Measurements from ENCODE around the gene NECAB2. TPM values are rescaled to one million over a fixed set of nuclear protein-coding genes. Genes with fewer than 3 reads are reported as not detected.

The NECAB2 gene
- polyA plus RNA-seq, 2 of the 4 experiments (the other 2 are of a cell fraction) = 1.1 to 1.4 TPM

DNA sequence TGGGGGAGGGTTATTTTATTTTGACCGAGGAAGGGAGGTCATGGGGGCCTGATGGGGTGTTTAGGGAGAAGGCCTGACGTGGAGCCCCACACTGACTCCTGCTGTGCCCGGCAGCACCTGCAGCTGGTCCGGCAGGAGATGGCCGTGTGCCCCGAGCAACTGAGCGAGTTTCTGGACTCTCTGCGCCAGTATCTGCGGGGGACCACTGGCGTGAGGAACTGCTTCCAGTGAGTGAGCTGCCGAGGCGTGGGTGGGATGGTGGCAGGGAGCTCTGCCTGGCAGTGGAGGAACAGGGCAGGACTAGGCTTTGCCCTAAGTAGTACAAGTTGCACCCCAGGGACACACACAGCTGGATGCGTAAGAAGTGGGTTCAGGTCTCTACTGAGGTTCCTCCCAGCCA, 30.0 kb downstream of the NECAB2 start:
- H3K9me3 ChIP-seq = no peaks in the 10 kb centered on the region
- WGBS (ENCODE audit: missing lambda C conversion rate) = 89% methylated on average over 9 of the region's 13 CpGs
- ATAC-seq (no peak), DNase-seq (ENCODE audit: low read depth in 1 of 2, low spot score in 1 of 2) (no peak), FAIRE-seq (no peak)
- H3K4me2 ChIP-seq = no peak overlapping the region
- POLR2A ChIA-PET = no interaction called here
- H3K4me1 ChIP-seq = peaks cover 11% of the 10 kb centered on the region
- H3K27ac ChIP-seq = no peak overlapping the region
- H3K4me3 ChIP-seq = no peak overlapping the region
- CTCF ChIA-PET = interaction anchor here (0.9 to 1.9 kb wide), 5 partner anchors 12 to 64 kb away, joined by 3 to 4 read pairs (median 4); no protein-coding TSS in a partner anchor
- TF ChIP-seq NR3C1 (IDR thresholded peaks at IDR 0.05) = no peak
- no peak for TF ChIP-seq ESRRA (IDR thresholded peaks at IDR 0.05; ENCODE audit: borderline replicate concordance, low read length)
- TF ChIP-seq, protein P1, sequence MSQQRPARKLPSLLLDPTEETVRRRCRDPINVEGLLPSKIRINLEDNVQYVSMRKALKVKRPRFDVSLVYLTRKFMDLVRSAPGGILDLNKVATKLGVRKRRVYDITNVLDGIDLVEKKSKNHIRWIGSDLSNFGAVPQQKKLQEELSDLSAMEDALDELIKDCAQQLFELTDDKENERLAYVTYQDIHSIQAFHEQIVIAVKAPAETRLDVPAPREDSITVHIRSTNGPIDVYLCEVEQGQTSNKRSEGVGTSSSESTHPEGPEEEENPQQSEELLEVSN (IDR thresholded peaks at IDR 0.05; ENCODE audit: borderline replicate concordance, low read depth) = no peak
- TF ChIP-seq, protein P2, sequence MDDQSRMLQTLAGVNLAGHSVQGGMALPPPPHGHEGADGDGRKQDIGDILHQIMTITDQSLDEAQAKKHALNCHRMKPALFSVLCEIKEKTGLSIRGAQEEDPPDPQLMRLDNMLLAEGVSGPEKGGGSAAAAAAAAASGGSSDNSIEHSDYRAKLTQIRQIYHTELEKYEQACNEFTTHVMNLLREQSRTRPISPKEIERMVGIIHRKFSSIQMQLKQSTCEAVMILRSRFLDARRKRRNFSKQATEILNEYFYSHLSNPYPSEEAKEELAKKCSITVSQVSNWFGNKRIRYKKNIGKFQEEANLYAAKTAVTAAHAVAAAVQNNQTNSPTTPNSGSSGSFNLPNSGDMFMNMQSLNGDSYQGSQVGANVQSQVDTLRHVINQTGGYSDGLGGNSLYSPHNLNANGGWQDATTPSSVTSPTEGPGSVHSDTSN (IDR thresholded peaks at IDR 0.05) = no peak
- TF ChIP-seq TFCP2L1 (CRISPR knock-in tag; IDR thresholded peaks at IDR 0.05) = no peak
- TF ChIP-seq RNF2 (IDR thresholded peaks at IDR 0.05; ENCODE audit: borderline replicate concordance, low read depth) = no peak
- TF ChIP-seq, protein P3, sequence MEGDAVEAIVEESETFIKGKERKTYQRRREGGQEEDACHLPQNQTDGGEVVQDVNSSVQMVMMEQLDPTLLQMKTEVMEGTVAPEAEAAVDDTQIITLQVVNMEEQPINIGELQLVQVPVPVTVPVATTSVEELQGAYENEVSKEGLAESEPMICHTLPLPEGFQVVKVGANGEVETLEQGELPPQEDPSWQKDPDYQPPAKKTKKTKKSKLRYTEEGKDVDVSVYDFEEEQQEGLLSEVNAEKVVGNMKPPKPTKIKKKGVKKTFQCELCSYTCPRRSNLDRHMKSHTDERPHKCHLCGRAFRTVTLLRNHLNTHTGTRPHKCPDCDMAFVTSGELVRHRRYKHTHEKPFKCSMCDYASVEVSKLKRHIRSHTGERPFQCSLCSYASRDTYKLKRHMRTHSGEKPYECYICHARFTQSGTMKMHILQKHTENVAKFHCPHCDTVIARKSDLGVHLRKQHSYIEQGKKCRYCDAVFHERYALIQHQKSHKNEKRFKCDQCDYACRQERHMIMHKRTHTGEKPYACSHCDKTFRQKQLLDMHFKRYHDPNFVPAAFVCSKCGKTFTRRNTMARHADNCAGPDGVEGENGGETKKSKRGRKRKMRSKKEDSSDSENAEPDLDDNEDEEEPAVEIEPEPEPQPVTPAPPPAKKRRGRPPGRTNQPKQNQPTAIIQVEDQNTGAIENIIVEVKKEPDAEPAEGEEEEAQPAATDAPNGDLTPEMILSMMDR (IDR thresholded peaks at IDR 0.05) = no peak
- no peak for TF ChIP-seq HDAC2 (IDR thresholded peaks at IDR 0.05)

DNA sequence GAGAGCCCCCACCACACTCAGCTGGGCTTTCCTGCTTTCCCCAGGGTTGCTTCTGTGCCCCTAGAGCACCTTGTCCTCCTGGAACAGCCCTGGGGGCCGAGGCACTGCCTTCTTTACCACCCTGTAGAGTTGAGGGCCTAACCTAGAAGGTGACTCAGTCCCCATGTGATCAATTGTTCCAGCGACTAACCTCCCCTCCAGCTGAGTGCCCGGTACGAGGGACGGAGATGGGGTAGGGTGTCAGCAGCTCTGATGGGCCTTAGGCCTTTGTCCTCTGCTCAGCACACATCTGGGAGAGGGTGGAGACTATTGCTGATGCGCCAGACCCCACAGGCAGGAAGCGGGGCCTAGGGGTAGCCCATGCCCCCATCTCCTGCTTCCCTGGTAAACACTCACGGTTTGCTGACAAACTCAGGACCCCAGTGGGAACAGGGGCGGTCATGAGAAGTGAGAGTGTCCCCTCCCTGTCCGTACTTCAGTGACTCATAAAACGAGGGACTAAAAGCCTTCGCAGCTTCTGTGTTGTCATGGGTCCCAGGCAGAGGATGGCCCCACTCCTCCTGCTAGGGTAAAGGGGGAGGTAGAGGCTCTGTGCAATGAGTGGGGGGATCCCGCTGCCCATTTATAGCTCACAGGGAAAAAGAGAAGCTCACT, 33.1 kb downstream of the NECAB2 start:
- H3K4me3 ChIP-seq = no peak overlapping the region
- FAIRE-seq = no peak

DNA sequence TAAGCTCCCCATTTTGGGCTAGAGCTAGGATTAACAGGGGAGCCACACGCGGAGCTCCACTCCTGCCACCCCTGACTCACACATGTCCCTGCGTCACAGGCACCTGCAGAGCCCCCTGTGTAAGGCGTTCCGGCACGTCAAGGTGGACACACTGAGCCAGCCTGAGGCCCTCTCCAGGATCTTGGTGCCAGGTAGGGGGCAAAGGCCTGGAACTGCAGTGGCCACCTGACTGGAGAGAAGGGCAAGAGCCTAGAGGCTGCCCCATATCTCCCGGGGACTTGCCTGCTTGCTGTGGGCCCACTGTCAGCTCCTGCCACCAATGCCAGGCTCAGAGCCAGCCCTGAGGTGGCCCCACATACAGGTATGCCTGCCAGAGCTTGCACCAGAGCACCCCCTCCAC, 33.7 kb downstream of the NECAB2 start:
- ATAC-seq (no peak), DNase-seq (ENCODE audit: low read depth in 1 of 2, low spot score in 1 of 2) (no peak), FAIRE-seq (no peak)
- no peaks in the 10 kb centered on the region for H3K4me1 ChIP-seq
- no peak overlapping the region for H3K4me2 ChIP-seq
- TF ChIP-seq, protein P4, sequence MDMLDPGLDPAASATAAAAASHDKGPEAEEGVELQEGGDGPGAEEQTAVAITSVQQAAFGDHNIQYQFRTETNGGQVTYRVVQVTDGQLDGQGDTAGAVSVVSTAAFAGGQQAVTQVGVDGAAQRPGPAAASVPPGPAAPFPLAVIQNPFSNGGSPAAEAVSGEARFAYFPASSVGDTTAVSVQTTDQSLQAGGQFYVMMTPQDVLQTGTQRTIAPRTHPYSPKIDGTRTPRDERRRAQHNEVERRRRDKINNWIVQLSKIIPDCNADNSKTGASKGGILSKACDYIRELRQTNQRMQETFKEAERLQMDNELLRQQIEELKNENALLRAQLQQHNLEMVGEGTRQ (IDR thresholded peaks at IDR 0.05) = no peak
- TF ChIP-seq RARB (CRISPR knock-in tag; IDR thresholded peaks at IDR 0.05) (no peak), ZC3H11A (IDR thresholded peaks at IDR 0.05) (no peak), HOXB5 (CRISPR knock-in tag; IDR thresholded peaks at IDR 0.05) (no peak), JUN (IDR thresholded peaks at IDR 0.05) (no peak), EHMT2 (IDR thresholded peaks at IDR 0.05; ENCODE audit: low read depth) (no peak), ZNF302 (CRISPR knock-in tag; IDR thresholded peaks at IDR 0.05) (no peak), PHF8 (IDR thresholded peaks at IDR 0.05; ENCODE audit: borderline replicate concordance, low read depth) (no peak), CHD4 (IDR thresholded peaks at IDR 0.05; ENCODE audit: borderline replicate concordance) (no peak)
- TF ChIP-seq, protein P2 (IDR thresholded peaks at IDR 0.05) = no peak
- TF ChIP-seq, protein P5, sequence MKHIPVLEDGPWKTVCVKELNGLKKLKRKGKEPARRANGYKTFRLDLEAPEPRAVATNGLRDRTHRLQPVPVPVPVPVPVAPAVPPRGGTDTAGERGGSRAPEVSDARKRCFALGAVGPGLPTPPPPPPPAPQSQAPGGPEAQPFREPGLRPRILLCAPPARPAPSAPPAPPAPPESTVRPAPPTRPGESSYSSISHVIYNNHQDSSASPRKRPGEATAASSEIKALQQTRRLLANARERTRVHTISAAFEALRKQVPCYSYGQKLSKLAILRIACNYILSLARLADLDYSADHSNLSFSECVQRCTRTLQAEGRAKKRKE (CRISPR knock-in tag; IDR thresholded peaks at IDR 0.05; ENCODE audit: low read depth) = no peak
- TF ChIP-seq, protein P6, sequence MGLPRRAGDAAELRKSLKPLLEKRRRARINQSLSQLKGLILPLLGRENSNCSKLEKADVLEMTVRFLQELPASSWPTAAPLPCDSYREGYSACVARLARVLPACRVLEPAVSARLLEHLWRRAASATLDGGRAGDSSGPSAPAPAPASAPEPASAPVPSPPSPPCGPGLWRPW (IDR thresholded peaks at IDR 0.05) = no peak
- TF ChIP-seq, protein P7, sequence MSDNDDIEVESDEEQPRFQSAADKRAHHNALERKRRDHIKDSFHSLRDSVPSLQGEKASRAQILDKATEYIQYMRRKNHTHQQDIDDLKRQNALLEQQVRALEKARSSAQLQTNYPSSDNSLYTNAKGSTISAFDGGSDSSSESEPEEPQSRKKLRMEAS (IDR thresholded peaks at IDR 0.05) = no peak
- H3K4me3 ChIP-seq = no peak overlapping the region
- 88% methylated on average over 6 of the region's 7 CpGs for WGBS (ENCODE audit: missing lambda C conversion rate)
- POLR2A ChIA-PET = no interaction called here
- CTCF ChIA-PET = interaction anchor here (1.1 to 1.9 kb wide), 5 partner anchors 10 to 483 kb away, joined by 3 to 8 read pairs (median 6); no protein-coding TSS in a partner anchor
- H3K27ac ChIP-seq = no peak overlapping the region
- no peaks in the 10 kb centered on the region for H3K9me3 ChIP-seq

More for the DNA sequence above, 33.1 kb downstream of the NECAB2 start:
- DNase-seq (ENCODE audit: low read depth in 1 of 2, low spot score in 1 of 2) = no peak
- Histone ChIP-seq H3K4me1 (no peaks in the 10 kb centered on the region), H3K4me2 (no peak overlapping the region), H3K9me3 (no peaks in the 10 kb centered on the region), H3K27ac (no peak overlapping the region)
- ATAC-seq = no peak
- WGBS (ENCODE audit: missing lambda C conversion rate) = 78% methylated on average over 13 of the region's 13 CpGs
- ChIA-PET CTCF (interaction anchor here (1.5 to 1.9 kb wide), 5 partner anchors 10 to 56 kb away, joined by 3 to 8 read pairs (median 5); no protein-coding TSS in a partner anchor), POLR2A (no interaction called here)
- TF ChIP-seq, protein P8, sequence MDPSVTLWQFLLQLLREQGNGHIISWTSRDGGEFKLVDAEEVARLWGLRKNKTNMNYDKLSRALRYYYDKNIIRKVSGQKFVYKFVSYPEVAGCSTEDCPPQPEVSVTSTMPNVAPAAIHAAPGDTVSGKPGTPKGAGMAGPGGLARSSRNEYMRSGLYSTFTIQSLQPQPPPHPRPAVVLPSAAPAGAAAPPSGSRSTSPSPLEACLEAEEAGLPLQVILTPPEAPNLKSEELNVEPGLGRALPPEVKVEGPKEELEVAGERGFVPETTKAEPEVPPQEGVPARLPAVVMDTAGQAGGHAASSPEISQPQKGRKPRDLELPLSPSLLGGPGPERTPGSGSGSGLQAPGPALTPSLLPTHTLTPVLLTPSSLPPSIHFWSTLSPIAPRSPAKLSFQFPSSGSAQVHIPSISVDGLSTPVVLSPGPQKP (IDR thresholded peaks at IDR 0.05; ENCODE audit: low read depth, low read length) = no peak
- TF ChIP-seq MAFK (IDR thresholded peaks at IDR 0.05; ENCODE audit: partially characterized antibody) = no peak
- no peak for TF ChIP-seq NPAS2 (CRISPR knock-in tag; IDR thresholded peaks at IDR 0.05; ENCODE audit: borderline replicate concordance)
- TF ChIP-seq TFCP2L1 (CRISPR knock-in tag; IDR thresholded peaks at IDR 0.05) = no peak

All from A549 (cell line).